ENCODE data around the gene OR6C75.
"Not testable (repeated sequence)": the region's sequence is repeated elsewhere in the genome, so short reads cannot be mapped to it uniquely, and the experiment has no call there.

OR6C75 gene

DNA sequence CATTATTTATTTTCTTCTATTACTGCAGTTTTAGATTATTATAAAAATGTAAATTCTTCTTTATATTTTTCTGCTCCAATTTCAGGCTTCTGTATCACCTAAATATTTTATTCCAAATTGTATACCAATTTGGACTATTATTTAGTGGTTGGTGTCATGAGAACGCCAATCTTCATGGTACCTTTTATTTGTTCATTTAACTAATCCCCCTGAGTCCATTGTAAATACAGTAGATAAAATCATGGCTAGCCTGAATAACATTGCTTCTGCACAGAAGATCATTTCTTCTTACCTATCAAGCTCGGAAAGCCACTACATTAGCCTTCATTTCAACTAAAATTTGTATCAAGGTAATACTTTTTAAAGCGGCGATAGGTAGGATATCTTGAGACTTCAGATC lies at the start of gene OR6C75:
OR6C75 (plus strand) TSS at position 301 of the 400 bp plus-strand sequence. CDS start 2,136 bp downstream, outside the sequence.
- no peak within 1 kb of the TSS for H3K4me3 ChIP-seq (ENCODE audit: low read depth, low read length)
- no peak for DNase-seq (ENCODE audit: low read depth)
- TF ChIP-seq, protein P1, sequence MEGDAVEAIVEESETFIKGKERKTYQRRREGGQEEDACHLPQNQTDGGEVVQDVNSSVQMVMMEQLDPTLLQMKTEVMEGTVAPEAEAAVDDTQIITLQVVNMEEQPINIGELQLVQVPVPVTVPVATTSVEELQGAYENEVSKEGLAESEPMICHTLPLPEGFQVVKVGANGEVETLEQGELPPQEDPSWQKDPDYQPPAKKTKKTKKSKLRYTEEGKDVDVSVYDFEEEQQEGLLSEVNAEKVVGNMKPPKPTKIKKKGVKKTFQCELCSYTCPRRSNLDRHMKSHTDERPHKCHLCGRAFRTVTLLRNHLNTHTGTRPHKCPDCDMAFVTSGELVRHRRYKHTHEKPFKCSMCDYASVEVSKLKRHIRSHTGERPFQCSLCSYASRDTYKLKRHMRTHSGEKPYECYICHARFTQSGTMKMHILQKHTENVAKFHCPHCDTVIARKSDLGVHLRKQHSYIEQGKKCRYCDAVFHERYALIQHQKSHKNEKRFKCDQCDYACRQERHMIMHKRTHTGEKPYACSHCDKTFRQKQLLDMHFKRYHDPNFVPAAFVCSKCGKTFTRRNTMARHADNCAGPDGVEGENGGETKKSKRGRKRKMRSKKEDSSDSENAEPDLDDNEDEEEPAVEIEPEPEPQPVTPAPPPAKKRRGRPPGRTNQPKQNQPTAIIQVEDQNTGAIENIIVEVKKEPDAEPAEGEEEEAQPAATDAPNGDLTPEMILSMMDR (IDR thresholded peaks at IDR 0.05; ENCODE audit: low read depth, low read length, missing control alignments), result no peak

DNA sequence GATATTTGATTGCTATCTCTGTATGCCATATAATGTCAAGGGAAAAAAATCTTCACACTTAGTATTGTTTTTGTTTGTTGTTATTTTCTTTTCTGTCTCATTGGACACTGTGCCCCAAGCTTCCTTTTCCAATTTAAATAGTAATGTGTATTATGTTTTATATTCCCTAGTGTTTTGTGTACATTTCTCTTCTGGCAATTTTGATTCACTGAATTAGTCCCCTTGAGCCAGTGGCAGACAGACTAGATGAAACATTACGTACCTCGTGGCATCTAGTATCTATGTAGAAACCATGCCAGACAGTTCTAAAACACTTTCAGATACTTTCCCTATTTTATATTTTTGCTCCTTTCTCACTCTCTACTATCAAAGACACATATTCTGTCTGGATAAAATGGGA lies 48.7 kb upstream of the OR6C75 start, which contains the start of gene OR6C1:
OR6C1 (plus strand) TSS at position 301 of the 400 bp plus-strand sequence. CDS start 6,257 bp downstream, outside the sequence.
- H3K4me3 ChIP-seq (ENCODE audit: low read depth, low read length), result no peak within 1 kb of the TSS
- TF ChIP-seq, protein P1 (IDR thresholded peaks at IDR 0.05; ENCODE audit: low read depth, low read length, missing control alignments), result no peak
- no peak for DNase-seq (ENCODE audit: low read depth)

DNA sequence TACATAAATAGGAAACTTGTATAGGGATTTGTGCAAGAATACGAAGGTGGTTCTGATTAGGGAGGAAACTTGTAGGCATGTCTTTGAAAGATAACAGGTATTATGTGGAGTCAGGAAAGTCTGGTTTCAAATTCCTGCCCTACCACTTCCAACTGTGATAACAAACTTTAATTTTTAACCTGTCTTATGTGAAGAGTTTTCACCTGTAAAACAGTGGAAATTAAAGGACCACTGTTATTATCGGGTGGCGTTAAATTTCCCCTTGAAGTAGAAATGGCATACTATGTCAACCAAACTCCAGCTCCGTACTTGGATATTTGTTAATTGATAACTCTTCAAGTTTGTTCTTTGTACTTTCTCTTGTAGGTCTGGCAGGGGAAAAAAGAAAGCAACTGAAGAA lies 42.6 kb upstream of the OR6C75 start:
- no peak overlapping the region for H3K4me3 ChIP-seq (ENCODE audit: low read depth, low read length)
- TF ChIP-seq, protein P1 (IDR thresholded peaks at IDR 0.05; ENCODE audit: low read depth, low read length, missing control alignments), result no peak
- no peak for DNase-seq (ENCODE audit: low read depth)

DNA sequence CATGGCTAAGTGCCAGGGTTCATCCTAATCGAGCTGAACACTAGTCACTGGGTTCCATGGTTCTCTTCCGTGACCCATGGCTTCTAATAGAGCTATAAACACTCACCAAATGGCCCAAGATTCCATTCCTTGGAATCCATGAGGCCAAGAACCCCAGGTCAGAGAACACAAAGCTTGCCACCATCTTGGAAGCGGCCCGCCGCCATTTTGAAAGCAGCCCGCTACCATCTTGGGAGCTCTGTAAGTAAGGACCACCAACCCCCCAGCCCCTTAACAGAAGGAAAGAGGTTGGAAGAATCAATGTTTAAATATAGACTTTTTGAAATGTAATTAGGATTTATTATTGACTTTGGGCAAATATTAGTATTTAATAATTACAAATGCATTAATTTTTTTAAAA lies 37.0 kb upstream of the OR6C75 start:
- not testable (repeated sequence) for H3K4me3 ChIP-seq (ENCODE audit: low read depth, low read length); DNase-seq (ENCODE audit: low read depth)

DNA sequence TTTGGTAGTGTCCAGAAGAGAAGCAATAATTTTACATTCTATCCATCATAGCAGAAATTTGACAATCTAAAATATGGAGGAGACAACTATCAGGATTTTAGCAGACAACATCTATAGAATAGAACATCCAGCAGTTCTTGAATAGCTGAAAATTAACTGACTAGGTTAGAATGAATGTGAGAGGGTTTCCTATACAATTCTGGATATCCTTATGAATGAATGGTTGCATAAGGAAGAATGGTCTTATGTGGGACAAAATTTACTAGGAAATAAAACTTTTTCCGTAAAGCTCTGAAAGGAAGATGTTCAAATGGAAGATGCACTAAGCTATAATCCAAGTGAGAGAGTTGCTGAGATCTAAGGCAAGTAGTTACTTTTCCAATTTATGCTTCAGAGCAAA lies 32.3 kb upstream of the OR6C75 start, which contains the start of gene OR6C3:
OR6C3 (plus strand) TSS at position 301 of the 400 bp plus-strand sequence. CDS start 955 bp downstream, outside the sequence.
- no peak for DNase-seq (ENCODE audit: low read depth)
- TF ChIP-seq, protein P1 (IDR thresholded peaks at IDR 0.05; ENCODE audit: low read depth, low read length, missing control alignments), result no peak
- no peak within 1 kb of the TSS for H3K4me3 ChIP-seq (ENCODE audit: low read depth, low read length)

DNA sequence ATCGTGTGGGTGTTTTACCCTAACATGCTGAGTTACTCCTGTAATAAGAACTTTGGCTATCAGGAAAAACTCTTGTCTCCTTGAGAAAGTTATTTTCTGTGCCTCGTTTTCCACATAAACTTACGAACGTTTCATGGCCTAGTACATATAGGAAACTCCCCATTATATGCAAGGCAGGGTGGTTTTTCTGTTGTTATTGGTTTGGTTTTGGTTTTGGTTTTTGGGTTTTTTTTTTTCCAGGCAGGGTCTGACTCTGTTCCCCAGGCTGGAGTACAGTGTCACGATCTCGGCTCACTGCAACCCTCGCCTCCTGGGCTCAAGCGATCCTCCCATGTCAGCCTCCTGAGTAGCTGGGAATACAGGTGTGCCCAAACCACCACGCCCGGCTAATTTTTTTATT lies 26.8 kb upstream of the OR6C75 start:
- no peak overlapping the region for H3K4me3 ChIP-seq (ENCODE audit: low read depth, low read length)
- TF ChIP-seq, protein P1 (IDR thresholded peaks at IDR 0.05; ENCODE audit: low read depth, low read length, missing control alignments), result no peak

DNA sequence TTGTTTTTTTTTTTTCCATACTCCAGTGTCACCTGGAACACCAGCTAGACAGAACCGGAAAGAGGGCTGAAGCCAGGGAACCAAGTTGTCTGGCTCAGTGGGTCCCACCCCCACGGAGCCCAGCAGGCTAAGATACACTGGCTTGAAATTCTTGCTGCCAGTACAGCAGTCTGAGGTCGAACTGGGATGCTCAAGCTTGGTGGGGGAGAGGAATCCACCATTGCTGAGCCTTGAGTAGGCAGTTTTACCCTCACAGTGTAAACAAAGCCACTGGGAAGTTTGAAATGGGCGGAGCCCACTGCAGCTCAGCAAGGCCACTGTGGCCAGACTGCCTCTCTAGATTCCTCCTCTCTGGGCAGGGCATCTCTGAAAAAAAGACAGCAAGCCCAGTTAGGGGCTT lies 7.4 kb upstream of the OR6C75 start:
- not testable (repeated sequence) for H3K4me3 ChIP-seq (ENCODE audit: low read depth, low read length); DNase-seq (ENCODE audit: low read depth)

More for the DNA sequence above, 26.8 kb upstream of the OR6C75 start:
- DNase-seq (ENCODE audit: low read depth), result no peak

DNA sequence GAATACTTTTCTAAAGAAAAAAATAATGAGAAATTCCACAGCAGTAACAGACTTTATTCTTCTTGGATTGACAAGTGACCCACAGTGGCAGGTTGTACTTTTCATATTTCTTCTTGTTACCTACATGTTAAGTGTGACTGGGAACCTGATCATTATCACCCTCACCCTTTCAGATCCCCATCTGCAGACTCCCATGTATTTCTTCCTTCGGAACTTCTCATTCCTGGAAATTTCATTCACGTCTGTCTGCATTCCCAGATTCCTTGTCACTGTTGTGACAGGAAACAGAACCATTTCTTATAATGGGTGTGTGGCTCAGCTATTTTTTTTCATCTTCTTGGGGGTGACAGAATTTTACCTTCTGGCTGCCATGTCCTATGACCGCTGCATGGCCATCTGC lies 2.3 kb downstream of the OR6C75 start:
- TF ChIP-seq, protein P1 (IDR thresholded peaks at IDR 0.05; ENCODE audit: low read depth, low read length, missing control alignments), result no peak
- DNase-seq (ENCODE audit: low read depth), result no peak
- H3K4me3 ChIP-seq (ENCODE audit: low read depth, low read length), result no peak overlapping the region
